Stimulated activated CD4-positive, alpha-beta T cell treated with anti-CD3 and anti-CD28 coated beads, Interleukin-12 subunit alpha, Interleukin-12 subunit beta, amount 100 ng/mL, for 48 hours (primary cell): ENCODE measurements around the gene CADM2.
"Not testable (repeated sequence)": the region's sequence is repeated elsewhere in the genome, so short reads cannot be mapped to it uniquely, and the experiment has no call there.

ENCODE experiments used
- DNase-seq, 3 donors: peaks; one replicate each; pipeline ENCODE4 v3.0.0-alpha.2; 2020; ENCODE audit warnings: low read depth in 2 of 3, low spot score in 1 of 3

Gene CADM2

DNA sequence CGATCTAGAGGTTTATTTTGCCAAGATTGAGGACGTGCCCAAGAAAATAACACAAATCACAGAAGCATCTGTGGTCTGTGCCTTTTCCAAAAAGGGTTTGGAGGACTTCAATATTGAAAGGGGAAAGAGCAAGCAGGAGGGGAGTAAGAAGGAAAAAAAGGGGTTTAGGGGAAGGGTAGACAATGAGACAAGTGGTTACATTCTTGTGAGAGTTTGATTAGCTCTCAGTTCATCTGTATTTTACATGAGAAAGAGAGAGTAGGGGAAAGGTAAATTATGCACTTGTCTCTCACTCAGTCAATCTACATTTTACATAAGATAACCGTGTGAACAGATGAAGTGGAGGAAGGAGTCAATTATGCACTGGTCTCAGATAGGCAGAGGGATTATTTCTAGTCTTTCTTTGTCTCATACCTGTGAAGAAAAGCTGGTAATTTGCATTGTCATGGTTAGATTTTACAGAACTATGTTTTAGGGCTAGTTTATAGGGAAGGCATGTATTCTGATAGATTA lies 931.3 kb downstream of the CADM2 start:
- no peak for DNase-seq

- no peak for DNase-seq
These were observed 944.6 kb downstream of the CADM2 start for GRCh38 chr3:85903434-85903833.

GRCh38 chr3:85912980-85913379 lies 954.2 kb downstream of the CADM2 start:
- no peak for DNase-seq

DNA sequence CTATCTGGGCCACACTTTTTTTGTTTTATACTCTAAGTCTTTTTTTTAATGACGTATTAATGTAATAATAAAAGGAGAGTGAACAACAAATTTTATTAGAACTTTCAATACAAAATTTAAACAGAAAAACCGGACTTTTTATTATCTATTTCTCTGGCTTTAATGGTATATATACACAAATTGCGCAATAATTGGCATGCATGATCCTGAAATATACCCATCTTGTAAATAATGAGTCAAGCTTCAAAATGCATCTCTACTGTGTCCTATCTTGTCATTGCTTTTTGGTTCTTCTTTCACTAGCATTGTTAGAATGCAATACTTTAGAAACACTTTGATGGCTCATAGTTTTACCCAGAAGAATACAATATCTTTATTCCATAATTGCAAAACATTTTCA lies 963.6 kb downstream of the CADM2 start:
- DNase-seq: no peak

GRCh38 chr3:85930718-85931117 lies 971.9 kb downstream of the CADM2 start:
- DNase-seq: no peak

- no peak for DNase-seq
These were observed 974.5 kb downstream of the CADM2 start for GRCh38 chr3:85933326-85933725.

GRCh38 chr3:85935171-85935570 lies 976.4 kb downstream of the CADM2 start:
- DNase-seq: no peak

DNA sequence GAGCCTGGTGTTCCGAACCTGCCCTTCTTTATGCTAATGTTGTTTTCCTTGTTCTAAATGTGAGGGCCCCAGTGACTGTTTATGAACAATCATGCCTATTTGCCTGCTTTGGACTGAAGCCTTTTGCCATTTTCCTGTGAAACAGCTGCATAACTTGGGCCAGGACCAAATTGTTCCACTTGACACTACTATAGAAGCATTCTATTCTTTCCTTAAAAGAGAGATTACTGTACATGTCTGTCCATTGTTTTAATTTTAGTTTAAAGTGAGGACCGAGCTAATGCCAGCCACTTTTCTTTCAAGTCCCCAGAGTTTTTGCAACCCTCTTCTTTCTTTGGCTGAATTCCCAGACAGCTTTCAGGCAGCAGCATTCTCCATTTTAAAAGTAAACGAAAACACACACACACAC lies 980.3 kb downstream of the CADM2 start:
- no peak for DNase-seq

- no peak for DNase-seq
These were observed 991.6 kb downstream of the CADM2 start for GRCh38 chr3:85950435-85950834.

- no peak for DNase-seq
These were observed 1002.0 kb downstream of the CADM2 start for GRCh38 chr3:85960793-85961192.

DNA sequence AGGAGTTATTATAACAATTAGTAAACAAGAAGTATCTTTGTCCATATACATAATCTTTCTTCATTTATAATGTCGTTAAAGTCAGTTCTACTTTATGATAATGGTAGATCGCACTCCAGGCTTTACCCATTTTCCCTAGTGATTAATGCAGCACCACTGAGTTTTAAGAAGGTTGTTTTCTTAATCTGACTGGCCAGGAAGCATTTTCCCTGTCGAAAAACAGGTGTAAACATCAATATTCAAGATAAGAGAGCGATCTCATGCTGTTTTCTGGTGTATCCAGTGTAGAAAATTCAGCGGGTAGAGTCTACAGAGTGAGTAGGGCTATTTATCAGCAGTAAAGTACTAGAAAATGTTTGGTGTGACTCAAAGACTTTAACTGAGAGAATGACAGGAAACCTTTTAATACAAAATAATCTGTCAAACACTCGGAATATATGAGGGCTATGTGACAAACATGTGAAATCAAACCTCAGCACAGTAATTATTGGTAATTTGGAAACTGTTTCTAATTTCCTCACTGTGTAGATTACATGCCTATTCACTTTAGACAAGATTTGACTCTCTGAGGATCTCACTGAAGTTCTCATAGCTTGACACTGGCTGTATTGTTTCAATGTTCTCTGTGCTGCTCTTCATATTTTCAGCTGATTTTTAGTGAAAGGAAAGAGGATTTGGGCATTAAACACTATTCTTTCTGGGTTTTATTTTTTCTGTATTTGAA lies 1019.0 kb downstream of the CADM2 start:
- no peak for DNase-seq

DNA sequence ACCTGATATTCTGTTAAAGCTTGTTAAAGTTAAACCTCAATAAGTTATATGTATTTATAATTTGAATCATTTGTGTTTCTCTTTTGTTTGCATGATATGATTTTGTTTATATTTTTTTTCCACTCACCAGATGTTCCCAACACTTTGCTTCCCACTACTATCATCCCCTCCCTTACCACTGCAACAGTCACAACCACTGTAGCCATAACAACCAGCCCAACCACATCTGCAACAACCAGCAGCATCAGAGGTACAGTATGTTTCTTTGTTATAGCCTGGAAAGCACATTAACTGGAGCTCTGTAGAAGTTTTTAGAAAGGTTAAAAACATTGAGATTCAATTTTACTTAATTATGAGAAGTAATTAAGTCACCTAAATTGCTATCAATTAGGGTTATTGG lies 1020.2 kb downstream of the CADM2 start:
- DNase-seq: no peak

DNA sequence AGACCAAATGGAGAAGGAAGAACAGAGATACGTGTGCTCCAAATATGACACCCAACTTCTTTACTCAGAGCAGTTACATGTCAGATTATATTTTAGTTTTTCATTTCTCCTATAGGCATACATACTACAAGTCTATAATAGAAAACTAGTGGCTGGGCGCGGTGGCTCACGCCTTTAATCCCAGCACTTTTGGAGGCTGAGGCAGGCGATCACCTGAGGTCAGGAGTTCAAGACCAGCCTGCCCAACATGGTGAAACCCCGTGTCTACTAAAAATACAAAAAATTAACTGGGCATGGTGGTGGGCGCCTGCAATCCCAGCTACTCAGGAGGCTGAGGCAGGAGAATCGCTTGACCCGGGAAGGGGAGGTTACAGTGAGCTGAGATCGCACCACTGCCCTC lies 1030.8 kb downstream of the CADM2 start:
- not testable (repeated sequence) for DNase-seq

DNA sequence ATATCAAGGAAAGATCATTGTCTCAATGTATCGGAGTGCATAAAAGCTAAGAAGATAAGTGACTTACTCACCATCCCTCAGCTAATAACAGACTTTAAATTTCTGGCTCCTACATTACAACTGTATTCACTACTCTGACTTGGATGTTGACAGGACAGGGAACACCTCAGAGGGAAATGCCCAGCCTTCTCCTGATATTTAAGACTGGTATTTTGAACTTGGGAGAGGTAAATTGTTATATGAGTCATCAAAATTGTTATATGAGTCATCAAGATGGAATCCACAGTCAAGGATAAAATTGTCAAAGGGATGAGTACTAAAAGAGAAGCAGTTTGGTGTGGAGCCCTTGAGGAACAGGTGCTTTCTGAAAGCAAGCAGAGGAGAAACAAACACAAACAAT lies 1070.8 kb downstream of the CADM2 start:
- DNase-seq: no peak

DNA sequence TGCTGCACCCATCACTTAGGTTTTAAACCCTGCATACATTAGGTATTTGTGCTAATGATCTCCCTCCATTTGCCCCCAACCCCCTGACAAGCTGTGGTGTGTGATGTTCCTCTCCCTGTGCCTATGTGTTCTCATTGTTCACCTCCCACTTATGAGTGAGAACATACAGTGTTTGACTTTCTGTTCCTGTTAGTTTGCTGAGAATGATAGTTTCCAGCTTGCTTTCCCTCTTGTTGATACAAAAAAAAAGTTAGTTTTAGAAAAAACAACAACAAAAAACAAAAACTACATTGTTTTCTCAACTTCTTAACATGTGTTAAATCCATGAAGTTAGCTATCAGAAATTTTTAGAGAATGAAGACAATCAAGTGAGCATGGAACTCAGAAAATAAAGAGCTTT lies 1079.1 kb downstream of the CADM2 start:
- no peak for DNase-seq

DNA sequence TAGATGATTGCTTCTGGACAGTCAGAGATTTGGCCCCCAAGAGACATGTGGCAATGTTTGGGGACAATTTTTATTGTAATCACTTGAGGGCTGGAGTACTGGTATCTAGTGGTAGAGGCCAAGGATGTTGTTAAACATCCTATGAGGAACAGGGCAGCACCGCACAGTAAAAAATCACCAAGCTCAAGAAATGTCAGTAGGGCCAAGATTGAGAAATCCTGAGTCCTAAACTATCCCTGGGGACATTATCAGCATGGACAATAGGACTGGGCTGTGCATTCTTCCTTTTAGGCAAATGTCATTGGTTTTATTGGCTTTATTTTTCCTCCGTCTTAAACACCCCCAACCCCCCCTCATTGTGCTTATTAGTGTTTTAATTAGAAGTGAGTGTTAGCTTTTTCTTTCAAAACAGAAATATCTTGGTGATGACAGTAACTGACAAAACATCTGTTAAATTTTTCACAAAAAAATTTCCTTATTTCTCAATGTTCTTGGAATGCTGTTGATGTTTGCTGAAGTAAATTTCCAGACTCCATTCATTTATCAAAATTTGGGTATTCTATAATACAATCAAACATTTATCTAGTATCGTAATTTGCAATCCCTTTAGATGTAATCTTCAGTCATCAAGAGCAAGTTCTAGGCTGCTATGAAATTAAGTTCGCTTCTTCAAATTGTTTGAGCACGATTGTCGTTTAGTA lies 1087.8 kb downstream of the CADM2 start:
- DNase-seq: no peak

GRCh38 chr3:86047161-86047560 lies 1088.4 kb downstream of the CADM2 start:
- no peak for DNase-seq

GRCh38 chr3:86051058-86051457 lies 1092.3 kb downstream of the CADM2 start:
- no peak for DNase-seq

- no peak for DNase-seq
These were observed 1097.2 kb downstream of the CADM2 start for GRCh38 chr3:86056032-86056431.

GRCh38 chr3:86056962-86057361 lies 1098.2 kb downstream of the CADM2 start:
- no peak for DNase-seq

DNA sequence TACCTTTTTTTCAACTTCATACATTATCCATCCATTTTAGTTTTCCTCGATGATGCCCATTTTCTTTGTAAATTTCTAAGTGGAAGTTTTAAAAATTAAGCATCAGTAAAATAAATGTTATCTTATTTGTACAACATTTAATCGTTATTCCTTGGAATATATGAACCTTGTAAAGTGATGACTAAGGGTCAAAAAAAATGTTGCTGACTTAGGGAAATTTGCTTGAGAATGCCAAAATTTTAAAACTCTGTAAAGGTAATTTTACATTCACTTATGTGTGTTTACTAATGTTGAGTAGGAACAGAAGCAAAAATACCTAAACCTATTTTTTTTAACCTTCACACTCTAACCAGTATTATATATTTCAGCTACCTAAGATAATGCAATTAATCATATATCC lies 1115.0 kb downstream of the CADM2 start:
- no peak for DNase-seq

GRCh38 chr3:86087160-86087871 lies 1128.5 kb downstream of the CADM2 start:
- DNase-seq: no peak
